Loucy (cell line): ENCODE data around the gene FOXP1.

ENCODE experiments used
- H2AFZ ChIP-seq: fragments of 200-600 bp; sonication (generic); 2 replicates; pipeline ENCODE4 v1.6.0; 2016; ENCODE audit warnings: antibody characterized with exemption, mild to moderate bottlenecking, low read length, moderate library complexity
- H3F3A ChIP-seq: fragments of 200-600 bp; 2 replicates; pipeline ENCODE4 v1.6.0; 2016; ENCODE audit warnings: antibody characterized with exemption, low read depth, mild to moderate bottlenecking
- H3K27me3 ChIP-seq: fragments of 200-600 bp; sonication (generic); 2 replicates; pipeline ENCODE4 v1.6.1; 2014; ENCODE audit warnings: low read length, mild to moderate bottlenecking; ENCODE audit not compliant: insufficient read depth, poor library complexity, severe bottlenecking
- H3K36me3 ChIP-seq: fragments of 200-600 bp; sonication (generic); 2 replicates; pipeline ENCODE4 v1.6.1; 2016; ENCODE audit warnings: low read length; ENCODE audit not compliant: insufficient read depth
- H3K4me1 ChIP-seq: fragments of 200-600 bp; sonication (generic); 2 replicates; pipeline ENCODE4 v1.5.1; 2014; ENCODE audit warnings: low read length, mild to moderate bottlenecking; ENCODE audit not compliant: insufficient read depth, poor library complexity, severe bottlenecking
- H3K4me2 ChIP-seq: fragments of 200-600 bp; sonication (generic); 2 replicates; pipeline ENCODE4 v1.6.0; 2014; ENCODE audit warnings: antibody characterized with exemption, low read length, low read depth, mild to moderate bottlenecking; ENCODE audit not compliant: poor library complexity, severe bottlenecking
- H3K4me3 ChIP-seq: fragments of 200-600 bp; sonication (generic); 2 replicates; pipeline ENCODE4 v1.5.1; 2014; ENCODE audit warnings: low read length, mild to moderate bottlenecking, mixed read lengths; ENCODE audit not compliant: poor library complexity, severe bottlenecking
- H3K79me2 ChIP-seq: fragments of 200-600 bp; sonication (generic); 2 replicates; pipeline ENCODE4 v1.6.1; 2014; ENCODE audit warnings: low read length; ENCODE audit not compliant: insufficient read depth
- H3K9ac ChIP-seq: fragments of 200-600 bp; sonication (generic); 2 replicates; pipeline ENCODE4 v1.6.0; 2014; ENCODE audit warnings: mild to moderate bottlenecking, low read depth, low read length, moderate library complexity; ENCODE audit not compliant: poor library complexity, severe bottlenecking
- H3K9me2 ChIP-seq: fragments of 200-600 bp; sonication (generic); replicated peaks from 2 replicates; pipeline ENCODE4 v1.6.1; 2016; ENCODE audit warnings: low read depth, low read length, mixed read lengths
- H3K9me3 ChIP-seq: fragments of 200-600 bp; sonication (generic); 2 replicates; pipeline ENCODE4 v1.6.1; 2014; ENCODE audit warnings: mild to moderate bottlenecking, antibody characterized with exemption, low read length, low read depth; ENCODE audit not compliant: insufficient read depth
- H4K20me1 ChIP-seq: fragments of 200-600 bp; sonication (generic); 2 replicates; pipeline ENCODE4 v1.6.0; 2014; ENCODE audit warnings: antibody characterized with exemption, low read length, mild to moderate bottlenecking; ENCODE audit not compliant: insufficient read depth, poor library complexity, severe bottlenecking
- EZH2phosphoT487 ChIP-seq: fragments of 200-600 bp; IDR thresholded peaks from 2 replicates; pipeline ENCODE4 v1.6.1; 2018; ENCODE audit warnings: antibody characterized with exemption, mild to moderate bottlenecking, moderate library complexity, borderline replicate concordance
- TF ChIP-seq, protein P1 (sequence below): fragments of 200-600 bp; sonication (generic); conservative IDR thresholded peaks from 2 replicates; pipeline ENCODE4 v1.5.1; 2014; ENCODE audit warnings: mild to moderate bottlenecking, antibody characterized with exemption, low read length

FOXP1 gene

DNA sequence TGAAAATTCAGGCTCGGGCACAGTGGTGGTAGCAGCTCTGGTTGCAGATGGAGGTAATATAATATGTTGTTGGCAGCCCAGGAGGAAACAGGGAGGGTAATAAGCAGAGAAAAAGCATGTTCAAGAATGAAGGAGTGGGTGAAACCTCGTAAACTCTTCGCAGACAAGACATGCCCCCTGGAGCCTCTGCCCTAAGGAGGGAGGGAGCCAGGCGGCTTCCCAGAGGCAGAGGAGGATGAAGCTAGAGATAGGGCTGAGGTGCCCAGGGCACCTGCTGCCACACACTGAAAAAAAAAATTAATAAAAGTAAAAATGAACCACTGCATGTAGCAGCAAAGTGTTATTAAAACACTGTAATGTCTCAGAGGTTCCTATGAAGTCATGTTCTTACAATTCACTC lies 137.3 kb downstream of the FOXP1 start:
- no peaks in the 10 kb centered on the region for H3K9me2 ChIP-seq
- no peak for TF ChIP-seq EZH2phosphoT487
- TF ChIP-seq, protein P1, sequence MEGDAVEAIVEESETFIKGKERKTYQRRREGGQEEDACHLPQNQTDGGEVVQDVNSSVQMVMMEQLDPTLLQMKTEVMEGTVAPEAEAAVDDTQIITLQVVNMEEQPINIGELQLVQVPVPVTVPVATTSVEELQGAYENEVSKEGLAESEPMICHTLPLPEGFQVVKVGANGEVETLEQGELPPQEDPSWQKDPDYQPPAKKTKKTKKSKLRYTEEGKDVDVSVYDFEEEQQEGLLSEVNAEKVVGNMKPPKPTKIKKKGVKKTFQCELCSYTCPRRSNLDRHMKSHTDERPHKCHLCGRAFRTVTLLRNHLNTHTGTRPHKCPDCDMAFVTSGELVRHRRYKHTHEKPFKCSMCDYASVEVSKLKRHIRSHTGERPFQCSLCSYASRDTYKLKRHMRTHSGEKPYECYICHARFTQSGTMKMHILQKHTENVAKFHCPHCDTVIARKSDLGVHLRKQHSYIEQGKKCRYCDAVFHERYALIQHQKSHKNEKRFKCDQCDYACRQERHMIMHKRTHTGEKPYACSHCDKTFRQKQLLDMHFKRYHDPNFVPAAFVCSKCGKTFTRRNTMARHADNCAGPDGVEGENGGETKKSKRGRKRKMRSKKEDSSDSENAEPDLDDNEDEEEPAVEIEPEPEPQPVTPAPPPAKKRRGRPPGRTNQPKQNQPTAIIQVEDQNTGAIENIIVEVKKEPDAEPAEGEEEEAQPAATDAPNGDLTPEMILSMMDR: no peak
- H3K4me2 ChIP-seq: peak overlapping the region; percentile 49
- H3K27me3 ChIP-seq: no peaks in the 10 kb centered on the region
- H3K9ac ChIP-seq: peak overlapping the region; percentile 61
- H3F3A ChIP-seq: peaks cover 20% of the 10 kb centered on the region
- no peak overlapping the region for H2AFZ ChIP-seq
- peaks cover 72% of the 10 kb centered on the region for H3K79me2 ChIP-seq
- peak overlapping the region; percentile 8 for H3K4me3 ChIP-seq
- H3K36me3 ChIP-seq: no peaks in the 10 kb centered on the region
- H3K4me1 ChIP-seq: peaks cover 93% of the 10 kb centered on the region
- H3K9me3 ChIP-seq: no peaks in the 10 kb centered on the region
- no peaks in the 10 kb centered on the region for H4K20me1 ChIP-seq

DNA sequence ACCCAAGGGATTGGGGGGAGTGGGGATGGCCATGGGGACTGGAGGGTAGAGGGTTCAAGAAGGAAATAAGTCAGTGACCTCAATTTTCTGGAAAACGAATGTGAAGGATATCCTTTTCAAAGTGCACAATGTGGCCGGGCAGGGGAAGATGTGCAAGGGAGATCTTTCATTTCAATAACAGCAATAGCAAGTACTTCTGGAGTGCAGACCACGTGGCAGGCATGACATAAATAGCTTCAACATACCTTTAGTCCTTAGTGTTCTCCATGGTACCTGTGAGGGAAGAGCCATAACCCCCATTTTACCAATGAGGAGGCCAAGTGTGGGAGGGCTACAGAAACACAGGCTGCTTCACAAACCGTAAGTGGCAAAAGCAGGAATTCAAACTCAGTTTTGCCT lies 138.7 kb downstream of the FOXP1 start:
- no peaks in the 10 kb centered on the region for H3K36me3 ChIP-seq
- H3K4me3 ChIP-seq: peak overlapping the region; percentile 58
- peaks cover 20% of the 10 kb centered on the region for H3F3A ChIP-seq
- H3K4me2 ChIP-seq: peak overlapping the region; percentile 78
- TF ChIP-seq, protein P1: no peak
- no peak for TF ChIP-seq EZH2phosphoT487
- peaks cover 95% of the 10 kb centered on the region for H3K4me1 ChIP-seq
- peaks cover 71% of the 10 kb centered on the region for H3K79me2 ChIP-seq
- no peaks in the 10 kb centered on the region for H3K9me3 ChIP-seq
- no peaks in the 10 kb centered on the region for H4K20me1 ChIP-seq
- H2AFZ ChIP-seq: no peak overlapping the region
- H3K9ac ChIP-seq: peak overlapping the region; percentile 84
- H3K27me3 ChIP-seq: no peaks in the 10 kb centered on the region
- no peaks in the 10 kb centered on the region for H3K9me2 ChIP-seq

DNA sequence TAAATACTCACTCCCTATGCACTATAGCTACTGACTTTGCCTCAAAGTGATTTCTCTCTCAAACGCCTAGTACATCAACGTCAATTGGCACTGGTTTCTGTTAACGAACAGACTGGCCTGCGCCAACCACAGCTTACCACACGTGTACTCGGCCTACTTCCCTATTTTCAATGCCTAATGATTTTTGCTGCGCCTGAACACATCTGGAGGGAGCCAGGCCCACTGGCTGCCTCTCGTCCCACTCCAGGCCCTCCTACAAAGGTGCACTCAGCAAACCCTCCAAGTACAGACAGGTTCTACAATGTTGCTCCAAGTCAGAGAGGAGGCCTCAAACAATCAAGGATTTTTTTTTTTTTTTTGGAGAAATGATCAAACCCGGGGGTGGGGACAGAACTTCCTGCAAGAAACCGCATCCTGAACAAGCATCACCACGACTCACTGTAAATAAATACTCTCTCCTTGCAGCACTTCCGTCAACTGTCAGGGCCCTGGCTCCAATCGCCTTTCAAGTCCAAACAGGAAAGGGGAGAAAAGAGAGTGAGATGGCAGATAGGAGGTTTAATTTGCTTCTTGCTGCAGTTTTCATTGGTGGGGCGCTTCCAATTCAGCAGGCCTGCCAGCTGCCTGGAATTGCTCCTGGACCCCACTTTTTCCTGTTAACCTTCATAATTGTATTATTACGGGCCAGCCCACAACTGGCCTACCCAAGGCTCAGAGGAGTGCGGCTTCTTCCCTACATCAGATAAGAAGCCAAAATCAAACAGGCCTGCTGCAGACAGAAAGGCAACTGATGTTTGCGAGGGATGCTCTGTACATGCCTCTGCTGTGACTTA lies 139.3 kb downstream of the FOXP1 start:
- H3K9me2 ChIP-seq: no peaks in the 10 kb centered on the region
- H4K20me1 ChIP-seq: no peaks in the 10 kb centered on the region
- peaks cover 20% of the 10 kb centered on the region for H3F3A ChIP-seq
- TF ChIP-seq EZH2phosphoT487: no peak
- TF ChIP-seq, protein P1: no peak
- H3K79me2 ChIP-seq: peaks cover 73% of the 10 kb centered on the region
- peaks cover 92% of the 10 kb centered on the region for H3K4me1 ChIP-seq
- no peaks in the 10 kb centered on the region for H3K27me3 ChIP-seq
- peak overlapping the region; percentile 78 for H3K4me2 ChIP-seq
- peak overlapping the region; percentile 84 for H3K9ac ChIP-seq
- no peaks in the 10 kb centered on the region for H3K9me3 ChIP-seq
- peak overlapping the region; percentile 58 for H3K4me3 ChIP-seq
- H2AFZ ChIP-seq: no peak overlapping the region
- no peaks in the 10 kb centered on the region for H3K36me3 ChIP-seq
